ENCODE measurements around the gene FYN. TPM values are rescaled to one million over a fixed set of nuclear protein-coding genes. Genes with fewer than 3 reads are reported as not detected.

FYN gene
- total and polyA plus RNA-seq, 2 of the 8 experiments (the other 6 are each of a cell fraction or from before 2014, with no cell fraction given), result 46.8 to 97.2 TPM

- TF ChIP-seq CHD7 (IDR thresholded peaks at IDR 0.05; ENCODE audit: insufficient replicate concordance, low read length), result no peak
- TF ChIP-seq KDM4A (IDR thresholded peaks at IDR 0.05; ENCODE audit: low read depth, low read length, severe bottlenecking), result no peak
- TF ChIP-seq TCF12 (IDR thresholded peaks at IDR 0.05; ENCODE audit: low read depth, low read length), result no peak
- no peak for TF ChIP-seq SP1 (IDR thresholded peaks at IDR 0.05; ENCODE audit: low read depth, low read length)
- no peak for TF ChIP-seq BCL11A (IDR thresholded peaks at IDR 0.05; ENCODE audit: low read depth in 2 of 2, low read length in 2 of 2)
- TF ChIP-seq, protein P1, sequence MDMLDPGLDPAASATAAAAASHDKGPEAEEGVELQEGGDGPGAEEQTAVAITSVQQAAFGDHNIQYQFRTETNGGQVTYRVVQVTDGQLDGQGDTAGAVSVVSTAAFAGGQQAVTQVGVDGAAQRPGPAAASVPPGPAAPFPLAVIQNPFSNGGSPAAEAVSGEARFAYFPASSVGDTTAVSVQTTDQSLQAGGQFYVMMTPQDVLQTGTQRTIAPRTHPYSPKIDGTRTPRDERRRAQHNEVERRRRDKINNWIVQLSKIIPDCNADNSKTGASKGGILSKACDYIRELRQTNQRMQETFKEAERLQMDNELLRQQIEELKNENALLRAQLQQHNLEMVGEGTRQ (IDR thresholded peaks at IDR 0.05; ENCODE audit: low read length), result no peak
Measured at GRCh38 chr6:111646942-111647341, 226.3 kb downstream of the FYN start (continued).
